Liver (tissue), 3 donors: ENCODE measurements around the gene SH2D3C.

Experiments
- CTCF ChIP-seq: fragments of 150-350 bp; IDR thresholded peaks from 2 replicates; pipeline ENCODE4 v1.5.1; 2017; ENCODE audit warnings: improper control_type of control experiment, low read depth, low read length; ENCODE audit not compliant: missing input control
- JUND ChIP-seq, 2 donors: IDR thresholded peaks; 2 replicates each; pipeline ENCODE4 v1.6.1; 2016; ENCODE audit warnings: antibody characterized with exemption in 2 of 2
- RAD21 ChIP-seq, 2 donors: IDR thresholded peaks; 2 replicates each; pipeline ENCODE4 v1.6.1; 2016; ENCODE audit warnings: antibody characterized with exemption in 2 of 2, mild to moderate bottlenecking in 2 of 2
- REST ChIP-seq: IDR thresholded peaks from 2 replicates; pipeline ENCODE4 v1.6.1; 2016; ENCODE audit warnings: antibody characterized with exemption, mild to moderate bottlenecking
- SP1 ChIP-seq: IDR thresholded peaks from 2 replicates; pipeline ENCODE4 v1.6.1; 2018; ENCODE audit warnings: antibody characterized with exemption, mild to moderate bottlenecking
- TAF1 ChIP-seq: conservative IDR thresholded peaks from 2 replicates; pipeline ENCODE4 v1.6.1; 2016; ENCODE audit warnings: antibody characterized with exemption, mild to moderate bottlenecking
- YY1 ChIP-seq: IDR thresholded peaks from 2 replicates; pipeline ENCODE4 v1.6.1; 2016; ENCODE audit warnings: antibody characterized with exemption, mild to moderate bottlenecking
- donor health status: healthy.
- donor health status: healthy.

GRCh38 chr9:127723444-127723843 lies 55.0 kb downstream of the SH2D3C start:
- TF ChIP-seq CTCF = no peak
- no peak for TF ChIP-seq YY1
- no peak for TF ChIP-seq TAF1
- TF ChIP-seq REST = no peak
- no peak for TF ChIP-seq RAD21 (IDR thresholded peaks at IDR 0.05)
- no peak for TF ChIP-seq SP1
- TF ChIP-seq JUND (IDR thresholded peaks at IDR 0.05) = no peak
